ENCODE results near the gene EPM2A.

DNA sequence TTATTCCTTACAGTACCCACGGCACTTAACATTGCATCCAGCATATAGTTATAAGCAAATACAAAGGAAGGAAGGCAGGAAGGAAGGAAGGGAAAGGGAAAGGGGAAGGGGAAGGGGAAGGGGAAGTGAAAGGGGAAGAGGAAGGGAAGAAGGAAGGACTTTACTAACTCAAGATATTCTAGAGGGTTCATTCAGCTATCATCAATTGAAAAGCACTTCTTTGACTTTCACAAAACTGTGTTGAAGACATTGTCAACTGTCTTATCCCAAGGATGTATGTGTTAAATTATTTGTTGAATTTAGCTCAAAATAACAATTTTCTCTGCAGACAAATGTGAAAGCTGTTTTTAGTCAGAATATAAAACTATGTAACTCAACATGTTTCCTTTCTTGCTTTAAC is 87.7 kb downstream of the EPM2A start:
- TF ChIP-seq, protein P1, sequence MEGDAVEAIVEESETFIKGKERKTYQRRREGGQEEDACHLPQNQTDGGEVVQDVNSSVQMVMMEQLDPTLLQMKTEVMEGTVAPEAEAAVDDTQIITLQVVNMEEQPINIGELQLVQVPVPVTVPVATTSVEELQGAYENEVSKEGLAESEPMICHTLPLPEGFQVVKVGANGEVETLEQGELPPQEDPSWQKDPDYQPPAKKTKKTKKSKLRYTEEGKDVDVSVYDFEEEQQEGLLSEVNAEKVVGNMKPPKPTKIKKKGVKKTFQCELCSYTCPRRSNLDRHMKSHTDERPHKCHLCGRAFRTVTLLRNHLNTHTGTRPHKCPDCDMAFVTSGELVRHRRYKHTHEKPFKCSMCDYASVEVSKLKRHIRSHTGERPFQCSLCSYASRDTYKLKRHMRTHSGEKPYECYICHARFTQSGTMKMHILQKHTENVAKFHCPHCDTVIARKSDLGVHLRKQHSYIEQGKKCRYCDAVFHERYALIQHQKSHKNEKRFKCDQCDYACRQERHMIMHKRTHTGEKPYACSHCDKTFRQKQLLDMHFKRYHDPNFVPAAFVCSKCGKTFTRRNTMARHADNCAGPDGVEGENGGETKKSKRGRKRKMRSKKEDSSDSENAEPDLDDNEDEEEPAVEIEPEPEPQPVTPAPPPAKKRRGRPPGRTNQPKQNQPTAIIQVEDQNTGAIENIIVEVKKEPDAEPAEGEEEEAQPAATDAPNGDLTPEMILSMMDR (conservative IDR thresholded peaks at IDR 0.05) = no peak
- no peak for TF ChIP-seq ZFX (IDR thresholded peaks at IDR 0.05)

Data from C4-2B (cell line).